GM13976 (cell line): ENCODE data around the gene ASAP2.

Experiments
- DNase-seq: peaks from one replicate; pipeline ENCODE4 v3.0.0; 2012; ENCODE audit warnings: low spot score
- CTCF ChIP-seq: IDR thresholded peaks from 2 replicates; pipeline ENCODE4 v1.5.1; 2012; ENCODE audit warnings: borderline replicate concordance, mild to moderate bottlenecking; ENCODE audit not compliant: insufficient read depth; ENCODE audit errors: extremely low read depth, missing control alignments, control extremely low read depth
- in situ Hi-C: fragments of 300-500 bp; cut with MboI; formaldehyde crosslinking; loops from one replicate; pipeline ENCODE4 v1.12.0; 2022; ENCODE audit warnings: low sequenced_read_pairs, mixed read lengths, inconsistent platforms; ENCODE audit not compliant: unreplicated experiment

The ASAP2 gene

GRCh38 chr2:9415516-9416169 lies 209.0 kb downstream of the ASAP2 start:
- in situ Hi-C loops, result no loop called here
- TF ChIP-seq CTCF, result no peak
- DNase-seq, result no peak

DNA sequence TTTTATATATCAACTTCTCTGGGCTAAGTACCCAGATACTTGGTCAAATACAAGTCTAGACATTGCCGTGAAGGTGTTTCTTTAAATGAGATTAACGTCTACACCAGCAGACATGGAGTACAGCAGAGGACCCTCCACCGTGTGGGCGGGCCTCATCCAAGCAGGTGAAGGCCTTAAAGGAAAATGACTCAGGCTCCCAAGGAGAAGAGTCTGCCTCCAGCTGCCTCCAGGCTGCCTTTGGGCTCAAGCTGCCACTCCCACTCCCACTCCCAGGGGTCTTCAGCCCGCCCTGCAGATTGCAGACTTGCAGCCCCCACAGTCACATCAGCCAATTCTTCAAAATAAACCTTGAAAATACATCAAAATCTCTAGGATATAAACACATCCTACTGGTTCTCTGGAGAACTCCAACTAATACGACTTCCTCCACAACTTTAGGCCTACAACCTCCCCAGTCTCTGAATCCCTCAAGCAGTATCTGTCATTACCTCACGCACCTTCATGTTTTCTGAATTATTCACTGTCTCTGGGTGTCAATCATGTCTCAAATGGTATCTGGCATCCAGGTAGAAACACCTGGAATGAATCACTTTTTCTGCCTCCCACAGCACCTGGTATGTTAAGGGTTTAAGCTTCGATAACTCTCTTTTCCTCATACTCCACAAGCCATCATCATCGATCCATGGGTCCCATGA lies 209.8 kb downstream of the ASAP2 start:
- in situ Hi-C loops, result no loop called here
- no peak for TF ChIP-seq CTCF
- DNase-seq, result no peak

DNA sequence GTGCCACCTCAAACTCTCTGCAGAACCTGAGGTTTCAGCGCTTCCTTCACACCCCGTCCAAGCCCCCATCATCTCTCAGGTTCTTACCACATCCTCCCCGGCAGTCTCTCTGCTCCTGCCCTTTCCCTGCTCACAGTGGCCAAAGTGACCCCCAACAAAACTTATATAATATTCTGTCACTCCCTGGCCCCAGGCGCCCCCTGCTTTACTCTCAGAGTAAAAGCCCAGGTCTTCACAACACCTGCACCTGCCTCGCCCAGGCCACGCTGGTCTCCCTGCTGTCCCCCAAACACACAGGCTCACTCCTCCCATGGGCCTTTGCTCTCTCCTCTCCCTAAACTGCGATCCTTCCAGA lies 210.3 kb downstream of the ASAP2 start:
- TF ChIP-seq CTCF, result no peak
- in situ Hi-C loops, result no loop called here
- DNase-seq, result no peak

DNA sequence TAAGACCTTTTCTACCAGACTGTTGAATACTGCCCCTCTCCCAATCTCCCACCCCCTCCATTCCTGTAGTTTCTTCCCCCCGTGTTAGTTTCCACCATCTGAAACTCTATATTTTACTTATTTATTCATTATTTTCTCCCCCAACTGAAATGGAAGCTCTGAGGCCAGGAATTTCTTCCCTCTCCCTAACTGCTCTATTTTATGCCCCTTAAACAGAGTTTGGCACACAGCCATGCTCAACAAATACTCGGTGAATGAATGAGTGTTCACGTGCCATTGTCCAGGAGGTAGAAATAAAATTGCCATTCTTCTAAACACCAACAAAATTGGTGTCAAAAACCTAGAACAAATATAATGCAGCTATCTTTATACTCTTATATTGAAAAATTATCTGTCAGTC lies 211.1 kb downstream of the ASAP2 start:
- no peak for DNase-seq
- in situ Hi-C loops, result no loop called here
- no peak for TF ChIP-seq CTCF

DNA sequence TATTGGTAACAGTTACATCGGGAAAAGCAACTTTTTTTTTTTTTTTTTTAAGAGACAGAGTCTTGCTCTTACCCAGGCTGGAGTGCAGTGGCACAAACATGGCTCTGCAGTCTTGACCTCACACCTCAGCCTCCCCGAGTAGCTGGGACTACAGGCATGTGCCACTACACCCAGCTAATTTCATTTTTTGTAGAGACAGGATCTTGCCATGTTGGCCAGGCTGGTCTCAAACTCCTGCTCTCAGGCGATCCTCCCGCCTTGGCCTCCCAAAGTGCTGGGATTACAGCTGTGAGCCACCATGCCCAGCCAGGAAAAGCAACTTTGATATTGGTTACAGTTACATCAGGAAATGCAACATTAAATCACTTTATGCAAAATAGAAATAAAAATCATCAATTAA lies 212.1 kb downstream of the ASAP2 start:
- in situ Hi-C loops, result no loop called here
- no peak for DNase-seq
- no peak for TF ChIP-seq CTCF

- in situ Hi-C loops, result no loop called here
- no peak for TF ChIP-seq CTCF
- DNase-seq, result no peak
Measured at GRCh38 chr2:9419541-9419940, 212.9 kb downstream of the ASAP2 start.
